HTR-8/SVneo (cell line): ENCODE measurements around the gene PLEKHM2.

Experiments
- DNase-seq: peaks from one replicate; pipeline ENCODE4 v3.0.0; 2011; ENCODE audit warnings: low spot score, mixed read lengths; ENCODE audit not compliant: insufficient read length
- FAIRE-seq: peaks from 2 replicates; lab custom pipeline; 2011; peaks lifted over from hg19 to GRCh38; lab: Jason Lieb, UNC

Gene PLEKHM2

GRCh38 chr1:15736038-15736891 is 52.1 kb downstream of the PLEKHM2 start, which contains the start of gene SLC25A34:
Gene SLC25A34, plus strand, starts transcription at chr1:15736258. Its CDS starts 228 bp downstream, at chr1:15736486.
- DNase-seq, result no peak
- no peak for FAIRE-seq

GRCh38 chr1:15736892-15737261 is 52.8 kb downstream of the PLEKHM2 start:
- FAIRE-seq (no peak), DNase-seq (no peak)

- DNase-seq (no peak), FAIRE-seq (no peak)
These were observed 53.5 kb downstream of the PLEKHM2 start for GRCh38 chr1:15737324-15738319.

GRCh38 chr1:15738416-15739113 is 54.4 kb downstream of the PLEKHM2 start:
- DNase-seq (no peak), FAIRE-seq (no peak)

- DNase-seq (no peak), FAIRE-seq (no peak)
These were observed 55.1 kb downstream of the PLEKHM2 start for GRCh38 chr1:15739259-15739658.

GRCh38 chr1:15739745-15740144 is 55.6 kb downstream of the PLEKHM2 start:
- DNase-seq (no peak), FAIRE-seq (no peak)

GRCh38 chr1:15740924-15741850 is 57.1 kb downstream of the PLEKHM2 start:
- peak; percentile 81 for DNase-seq
- FAIRE-seq, result peak; percentile 49

GRCh38 chr1:15742339-15742801 is 58.2 kb downstream of the PLEKHM2 start, which contains the start of gene TMEM82:
Gene TMEM82, plus strand, starts transcription at chr1:15742499. Its CDS starts 61 bp downstream, at chr1:15742560.
- FAIRE-seq, result no peak
- DNase-seq, result no peak

- DNase-seq (no peak), FAIRE-seq (no peak)
These were observed 60.1 kb downstream of the PLEKHM2 start for GRCh38 chr1:15744122-15744679.

GRCh38 chr1:15747378-15747777 is 63.3 kb downstream of the PLEKHM2 start:
- no peak for DNase-seq
- FAIRE-seq, result no peak

GRCh38 chr1:15748264-15748663 is 64.1 kb downstream of the PLEKHM2 start:
- DNase-seq, result no peak
- FAIRE-seq, result no peak

- DNase-seq, result no peak
- no peak for FAIRE-seq
These were observed 64.7 kb downstream of the PLEKHM2 start for GRCh38 chr1:15748690-15749398.

- FAIRE-seq, result no peak
- peak; percentile 44 for DNase-seq
These were observed 65.5 kb downstream of the PLEKHM2 start for GRCh38 chr1:15749399-15750291.

- DNase-seq (no peak), FAIRE-seq (no peak)
These were observed 66.8 kb downstream of the PLEKHM2 start for GRCh38 chr1:15750924-15751323.

GRCh38 chr1:15751717-15752116 is 67.6 kb downstream of the PLEKHM2 start:
- FAIRE-seq (no peak), DNase-seq (no peak)

GRCh38 chr1:15753776-15754175 is 69.7 kb downstream of the PLEKHM2 start:
- DNase-seq, result no peak
- no peak for FAIRE-seq

- no peak for FAIRE-seq
These were observed 71.0 kb downstream of the PLEKHM2 start for GRCh38 chr1:15755021-15755645.

More at GRCh38 chr1:15755021-15755645, 71.0 kb downstream of the PLEKHM2 start:
- no peak for DNase-seq
